Esophagus mucosa (tissue), 1 donor: ENCODE measurements around the gene BHLHE41. TPM values are rescaled to one million over a fixed set of nuclear protein-coding genes. Genes with fewer than 3 reads are reported as not detected.

Experiments
- ATAC-seq: fragments of 200-7000 bp; cut with Tn5 transposase; one replicate; pipeline ENCODE4 v1.9.1; 2020
- total RNA-seq: library from RNA; stranded (reverse); gene quantifications from one replicate; pipeline ENCODE4 v1.2.4, GENCODE V29; 2023
- donor health status: DM: yes; HTN: yes; CAD: no.

BHLHE41 gene
- 5.8 TPM for total RNA-seq

DNA sequence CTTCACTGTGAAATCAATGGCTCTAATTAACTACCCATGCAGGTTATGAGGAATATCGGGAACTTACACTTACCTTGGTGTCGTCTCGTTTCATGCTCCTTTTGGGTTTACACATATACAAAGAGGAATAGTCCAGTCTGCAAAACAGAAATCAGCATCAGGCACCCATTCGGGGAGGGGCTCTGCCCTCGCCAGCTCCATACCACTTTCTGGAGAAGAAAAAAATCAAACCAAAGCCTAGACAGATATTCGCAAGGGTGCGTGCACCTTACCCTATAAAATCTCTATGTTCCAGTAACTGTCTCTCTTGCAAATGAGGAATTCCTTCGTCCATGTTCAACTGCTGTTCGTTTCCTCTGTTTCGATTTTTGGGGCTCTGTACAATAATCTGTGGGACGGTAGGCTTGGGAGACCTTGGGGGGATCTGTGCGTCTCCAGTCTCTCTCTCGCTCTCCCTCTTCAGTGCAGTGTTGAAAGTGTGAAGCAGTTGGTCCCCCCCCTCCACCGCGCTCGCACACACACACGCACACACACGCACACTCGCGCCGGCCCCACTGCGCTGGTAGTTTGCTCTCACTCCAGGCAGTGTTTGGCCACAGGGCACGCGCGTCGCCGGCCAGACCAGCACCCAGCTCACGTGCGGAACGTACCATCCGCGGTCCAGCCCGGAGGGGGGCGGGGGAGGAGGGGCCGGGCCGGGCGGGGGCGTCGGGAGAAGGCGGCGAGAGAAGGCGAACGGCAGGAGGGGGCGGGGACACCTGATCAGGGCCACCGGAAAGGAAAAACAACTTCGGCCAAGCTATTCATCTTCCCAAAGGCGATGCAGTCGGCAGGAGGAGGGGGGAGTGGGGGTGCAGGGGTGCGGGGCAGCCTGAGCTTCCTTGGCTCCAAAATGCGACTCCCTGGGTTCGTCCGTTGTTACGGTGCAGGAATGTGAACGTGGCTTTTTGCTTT lies at the start of gene BHLHE41:
Gene BHLHE41, minus strand, starts transcription at position 592 of the 954 bp plus-strand sequence. Its CDS starts 258 bp downstream, at position 334.
- ATAC-seq = peak; percentile 41

GRCh38 chr12:26172946-26173552 lies 48.2 kb upstream of the BHLHE41 start:
- ATAC-seq = no peak

DNA sequence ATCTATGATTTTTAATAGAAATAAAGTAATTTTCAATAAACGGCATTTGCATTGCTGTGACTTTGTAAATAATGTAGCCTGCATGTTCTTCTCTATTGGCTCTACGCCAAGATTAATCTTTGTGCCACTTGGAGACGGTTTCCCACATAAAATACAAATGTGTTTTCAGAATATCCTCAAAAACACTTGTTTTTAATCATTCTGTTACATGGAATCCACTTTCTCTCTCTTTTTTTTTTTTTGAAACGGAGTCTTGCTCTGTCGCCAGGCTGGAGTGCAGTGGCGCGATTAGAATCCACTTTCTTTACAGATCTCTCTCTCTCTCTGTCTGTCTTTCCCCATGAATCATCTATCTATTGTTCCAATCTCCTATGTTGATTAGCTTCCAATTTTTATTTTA lies 47.7 kb upstream of the BHLHE41 start:
- no peak for ATAC-seq

DNA sequence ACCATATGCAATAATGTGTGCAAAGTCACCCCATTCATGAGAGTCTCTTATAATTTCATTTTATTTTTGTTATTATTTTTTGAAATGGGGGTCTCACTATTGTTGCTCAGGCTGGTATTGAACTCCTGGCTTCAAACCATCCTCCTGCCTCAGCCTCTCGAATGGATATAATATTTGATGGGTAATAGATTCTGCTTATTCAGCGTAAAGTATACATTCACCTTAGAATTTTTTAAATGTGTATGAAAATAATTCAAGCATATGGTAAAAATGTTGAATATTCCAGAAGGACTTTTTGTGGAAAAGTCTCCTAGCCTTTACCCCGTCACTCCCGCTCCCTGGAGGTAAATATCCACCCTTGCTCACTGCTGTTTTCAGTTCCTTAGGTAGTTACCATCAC lies 47.2 kb upstream of the BHLHE41 start:
- ATAC-seq = no peak

DNA sequence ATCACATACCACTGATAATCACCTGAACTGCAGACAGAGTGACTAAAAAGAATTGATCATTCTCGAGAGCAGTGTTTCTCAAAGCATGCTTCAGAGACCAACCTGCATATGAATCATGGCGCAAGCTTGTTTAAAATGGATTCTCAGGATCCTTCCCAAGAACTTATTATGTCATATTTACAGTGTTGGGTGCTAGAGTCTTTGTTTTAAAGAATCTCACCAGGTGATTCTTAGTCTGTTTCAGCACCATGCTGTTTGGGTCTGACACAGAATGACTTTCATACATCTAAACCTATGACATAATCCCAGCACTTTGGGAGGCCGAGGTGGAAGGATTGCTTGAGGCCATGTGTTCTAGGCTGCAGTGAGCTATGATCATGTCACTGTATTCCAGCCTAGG lies 39.3 kb upstream of the BHLHE41 start:
- ATAC-seq = no peak

DNA sequence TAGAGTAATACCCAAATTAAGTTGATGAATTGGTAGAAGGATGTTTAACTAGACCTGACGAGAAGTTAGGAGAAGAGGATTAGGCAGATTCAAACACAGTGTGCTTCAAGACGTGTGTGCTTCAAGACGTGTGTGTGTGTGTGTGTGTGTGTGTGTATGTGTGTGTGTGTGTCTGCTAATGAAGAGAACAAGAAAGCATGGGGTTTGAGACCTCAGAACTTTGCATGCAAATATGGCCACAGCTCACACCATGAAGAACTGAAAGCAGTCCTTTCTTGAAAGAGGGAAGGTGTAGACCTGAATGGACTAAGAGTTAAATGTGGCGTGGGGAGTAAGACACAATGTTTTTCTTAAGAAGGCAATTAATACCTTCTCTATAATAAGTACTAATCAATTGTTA lies 38.1 kb upstream of the BHLHE41 start:
- peak; percentile 40 for ATAC-seq

GRCh38 chr12:26162174-26162573 lies 37.3 kb upstream of the BHLHE41 start:
- ATAC-seq = no peak

DNA sequence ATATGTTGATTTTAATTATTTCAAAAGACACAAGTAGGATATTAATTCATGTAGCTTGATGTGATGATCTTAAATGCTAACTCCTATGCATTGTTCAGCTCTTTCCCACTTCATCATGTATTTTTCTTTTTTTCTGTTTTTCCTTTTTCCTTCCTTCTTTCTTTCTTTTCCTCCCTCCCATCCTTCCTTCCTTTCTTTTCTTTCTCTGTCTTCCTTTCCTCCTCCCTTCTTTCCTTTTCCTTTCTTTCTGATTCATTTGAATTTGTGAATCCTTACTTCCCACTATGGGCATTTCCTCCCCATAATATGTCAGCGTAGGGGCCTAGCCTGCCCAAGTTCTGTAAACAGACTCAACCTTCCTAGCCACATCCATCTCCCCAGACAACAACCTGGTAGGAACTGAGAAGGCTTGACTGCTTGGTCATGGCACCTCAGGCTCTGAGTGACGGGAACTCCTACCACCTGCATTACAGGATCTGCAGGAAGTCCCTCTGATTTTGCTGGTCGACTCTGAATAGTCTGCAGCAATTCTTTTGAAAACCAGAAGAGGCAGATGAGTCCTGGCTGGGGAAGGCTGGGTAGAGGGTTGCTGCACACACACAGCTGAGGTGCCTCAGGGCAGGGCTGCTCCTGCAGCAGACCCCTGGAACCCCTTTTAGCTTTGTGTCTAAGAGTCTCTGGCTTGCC lies 33.4 kb upstream of the BHLHE41 start:
- ATAC-seq = peak; percentile 88

GRCh38 chr12:26157001-26157400 lies 32.2 kb upstream of the BHLHE41 start:
- ATAC-seq = no peak

DNA sequence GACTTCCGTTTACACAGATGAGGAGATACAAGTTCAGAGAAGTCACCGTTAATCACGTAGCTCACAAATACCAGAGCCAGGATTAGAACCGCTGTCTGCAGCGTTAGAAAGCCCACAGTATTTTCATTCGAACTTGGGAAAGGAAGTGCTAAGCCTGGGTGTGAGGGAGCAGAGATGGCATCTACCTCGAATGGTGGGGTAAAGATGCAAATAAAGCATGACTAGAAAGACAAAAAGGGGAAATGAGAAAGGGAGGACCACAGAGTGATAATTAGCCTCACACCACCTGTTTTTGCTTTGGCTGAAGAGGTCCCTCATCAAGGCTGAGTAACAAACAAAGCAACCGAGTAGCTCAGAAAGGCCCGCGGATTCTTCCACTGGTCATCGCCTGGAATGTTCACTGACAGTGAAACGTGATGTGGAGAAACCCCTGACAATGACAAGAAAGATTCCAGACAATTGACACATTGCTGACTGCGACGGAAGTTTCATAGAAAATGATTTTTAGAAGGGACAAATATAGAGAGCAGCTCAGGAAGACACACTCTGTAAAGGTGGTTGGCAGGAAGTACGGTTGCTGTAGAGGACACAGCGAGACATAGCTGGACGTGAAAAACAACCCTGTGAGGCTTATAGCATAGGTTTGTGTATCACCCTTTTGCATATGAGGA lies 31.5 kb upstream of the BHLHE41 start:
- ATAC-seq = peak; percentile 56

- peak; percentile 77 for ATAC-seq
Observed at GRCh38 chr12:26153421-26154154, 28.8 kb upstream of the BHLHE41 start.

DNA sequence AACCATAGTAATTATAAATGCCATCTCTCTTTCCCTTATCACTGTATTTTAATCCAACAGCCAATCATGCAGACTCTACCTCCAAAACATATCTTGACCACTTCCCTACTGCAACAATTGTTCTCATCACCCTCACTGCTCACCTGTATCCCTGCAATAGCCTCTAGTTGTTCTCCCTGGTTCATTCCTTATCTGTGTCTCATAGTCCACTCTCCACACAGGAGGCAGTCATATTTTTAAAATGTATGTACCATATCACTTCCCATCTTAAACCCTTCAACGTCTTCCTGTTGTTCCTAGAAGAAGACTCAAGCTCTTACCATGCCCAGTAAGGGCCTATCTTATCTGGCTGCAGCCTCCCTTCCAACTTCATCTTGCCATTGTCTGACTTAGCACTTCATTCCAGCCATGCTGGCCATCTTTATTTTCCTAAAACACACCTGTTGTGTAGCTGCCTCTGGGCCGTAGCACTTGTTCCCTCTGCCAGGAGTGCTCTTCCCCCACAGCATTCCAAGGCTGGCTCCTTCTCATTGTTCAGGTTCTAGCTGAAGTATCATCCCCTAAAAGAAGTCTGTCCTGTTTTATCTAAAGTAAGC lies 27.8 kb upstream of the BHLHE41 start:
- ATAC-seq = no peak

DNA sequence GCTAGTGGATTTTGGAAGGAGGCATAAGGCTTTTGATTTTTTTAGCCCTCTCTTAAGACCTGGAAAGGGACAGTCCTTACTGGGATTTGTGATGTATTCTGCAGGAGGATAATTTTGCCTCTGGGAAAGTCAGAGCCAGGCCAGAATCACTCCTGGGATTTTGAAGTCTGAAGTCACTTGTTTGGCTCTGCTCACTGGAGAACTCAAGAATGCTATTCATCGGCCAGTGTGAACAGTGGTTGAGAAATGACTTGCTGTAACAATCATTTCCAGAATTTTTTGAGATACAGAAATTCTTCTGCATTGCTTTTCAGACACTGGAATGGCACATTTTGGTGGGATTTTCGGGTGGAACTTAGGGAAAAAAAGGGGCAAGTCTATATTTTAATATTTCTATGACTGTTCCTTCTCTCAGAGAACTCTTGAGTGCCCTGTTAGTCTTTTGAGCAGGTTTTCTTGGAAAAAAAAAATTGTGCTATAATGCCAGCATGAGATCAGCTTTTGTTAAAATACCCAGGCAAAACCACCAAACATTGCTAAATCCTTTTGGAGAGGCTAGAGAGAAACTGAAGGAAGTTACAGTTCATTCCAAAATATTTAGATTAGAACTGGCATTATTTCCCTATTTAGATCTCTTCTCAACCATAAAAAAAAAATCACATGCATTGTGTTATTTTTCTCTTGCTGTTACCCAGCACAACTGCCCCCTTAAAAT lies 26.1 kb upstream of the BHLHE41 start:
- no peak for ATAC-seq

GRCh38 chr12:26149968-26150500 lies 25.2 kb upstream of the BHLHE41 start:
- ATAC-seq = no peak

- no peak for ATAC-seq
Observed at GRCh38 chr12:26148291-26148690, 23.5 kb upstream of the BHLHE41 start.

DNA sequence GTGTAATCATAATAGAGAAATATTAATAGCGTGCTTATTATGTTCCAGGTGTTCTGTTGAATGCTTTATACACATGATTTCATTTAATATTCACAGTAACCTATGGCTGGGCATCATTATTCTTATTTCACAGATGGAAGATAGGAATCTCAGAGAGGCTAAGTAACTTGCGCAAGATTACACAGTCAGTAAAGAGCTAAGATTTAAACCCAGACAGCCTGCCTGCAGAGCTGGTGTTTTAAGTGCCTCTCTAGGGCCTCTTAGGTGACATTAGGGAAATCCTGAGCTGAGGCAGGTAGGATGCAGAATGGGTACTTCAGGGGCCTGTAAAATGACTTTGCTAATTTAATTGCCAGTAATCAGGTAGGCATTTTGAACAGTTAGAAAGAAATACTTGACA lies 18.5 kb upstream of the BHLHE41 start:
- no peak for ATAC-seq

- ATAC-seq = no peak
Observed at GRCh38 chr12:26138860-26139259, 14.0 kb upstream of the BHLHE41 start.

DNA sequence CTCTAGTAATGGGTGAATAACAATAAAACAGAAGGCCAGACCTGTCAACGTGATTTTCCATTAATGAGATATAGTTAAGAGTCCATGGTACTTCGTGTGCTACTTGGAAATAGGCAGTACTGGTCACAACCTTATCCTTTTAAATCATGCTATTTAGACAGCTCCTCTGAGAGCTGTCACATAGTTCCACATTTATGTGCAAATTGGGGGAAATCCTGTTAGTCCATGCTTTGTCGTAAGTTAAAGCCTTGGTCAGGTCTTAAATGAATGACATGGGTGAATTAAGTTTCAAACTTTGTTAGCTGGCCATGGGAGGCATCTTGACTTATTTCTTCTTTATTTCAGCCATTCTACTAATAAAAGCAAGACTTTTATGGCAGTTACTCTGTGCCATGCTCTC lies 11.9 kb upstream of the BHLHE41 start:
- ATAC-seq = no peak

- ATAC-seq = no peak
Observed at GRCh38 chr12:26135571-26135970, 10.7 kb upstream of the BHLHE41 start.

DNA sequence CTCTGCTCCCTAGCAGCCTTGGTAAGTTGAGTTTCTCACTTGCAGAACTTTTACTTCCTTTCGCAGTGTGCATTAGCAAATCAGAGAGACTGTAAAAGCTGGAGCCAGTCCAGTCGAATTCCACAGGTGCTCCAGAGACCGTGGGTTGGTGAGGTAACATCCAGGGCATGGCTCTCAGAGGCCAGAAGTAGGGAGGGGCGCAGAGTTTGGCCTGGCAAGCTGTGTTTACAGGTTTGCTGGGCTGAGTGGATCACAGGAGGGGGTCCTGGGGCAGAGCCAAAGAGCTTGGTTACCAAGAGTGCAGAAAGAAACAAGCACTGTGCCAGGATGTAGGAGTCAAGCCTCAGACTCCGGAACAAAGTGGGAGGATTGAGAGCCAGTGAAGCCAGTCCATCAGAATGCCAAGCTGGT lies 10.2 kb upstream of the BHLHE41 start:
- no peak for ATAC-seq

- ATAC-seq = no peak
Observed at GRCh38 chr12:26134540-26134939, 9.7 kb upstream of the BHLHE41 start.
